Measurements from ENCODE around the gene PUDP. TPM values are rescaled to one million over a fixed set of nuclear protein-coding genes. Genes with fewer than 3 reads are reported as not detected.

PUDP gene
- total RNA-seq, 1 donor from 2014 or later: 17.4 TPM

DNA sequence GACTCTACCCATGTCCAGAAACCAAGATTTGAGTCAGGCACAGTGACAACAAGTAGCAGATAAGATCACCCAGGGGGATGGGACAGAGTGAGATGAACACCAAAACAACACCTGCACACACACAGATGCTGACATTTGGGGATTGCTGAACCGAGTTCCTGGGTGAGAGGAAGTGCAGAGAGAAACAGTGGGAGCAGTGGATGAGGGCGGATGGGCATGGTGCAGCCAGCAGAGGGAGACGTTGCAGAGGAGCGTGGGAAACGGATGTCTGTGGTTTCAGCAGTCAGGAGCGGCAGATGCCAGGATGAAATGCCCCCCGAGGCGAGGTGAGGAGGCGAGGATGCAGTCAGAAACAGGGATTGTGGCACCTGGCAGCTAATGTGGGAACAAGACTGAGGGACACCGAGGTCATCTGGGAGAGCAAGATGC, 79.0 kb downstream of the PUDP start:
- DNase-seq: peak; percentile 64
- peaks cover 5% of the 10 kb centered on the region for H3K36me3 Mint-ChIP-seq (ENCODE audit: low read depth)
- peak overlapping the region; percentile 7 for H3K4me3 Mint-ChIP-seq
- no peaks in the 10 kb centered on the region for H3K9me3 Mint-ChIP-seq
- no peaks in the 10 kb centered on the region for H3K27me3 Mint-ChIP-seq
- intact Hi-C loops (cut with micrococcal nuclease): no loop called here
- H3K27ac Mint-ChIP-seq: peak overlapping the region; percentile 18
- peaks cover 12% of the 10 kb centered on the region for H3K4me1 Mint-ChIP-seq

DNA sequence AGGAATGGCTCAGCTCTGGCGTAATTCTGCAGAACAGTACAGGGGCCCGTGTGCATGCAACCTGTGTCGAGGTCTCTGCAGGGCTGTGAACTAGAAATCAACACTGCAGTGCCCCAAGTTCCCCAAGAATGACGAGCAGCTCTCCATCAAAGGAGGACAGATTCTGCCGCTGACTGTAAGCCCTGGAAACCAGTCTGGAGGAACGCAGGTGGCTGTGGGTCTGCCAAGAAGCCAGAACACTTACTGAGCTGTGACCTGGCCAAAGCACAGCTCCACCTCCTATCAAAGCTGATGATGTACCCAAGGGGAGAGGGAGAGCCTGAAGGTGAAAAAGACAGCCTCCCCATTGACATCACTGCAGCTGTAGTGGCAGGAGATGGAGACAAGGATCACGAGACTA, 80.7 kb downstream of the PUDP start:
- Mint-ChIP-seq H3K36me3 (ENCODE audit: low read depth) (peaks cover 5% of the 10 kb centered on the region), H3K4me3 (no peak overlapping the region), H3K27ac (no peak overlapping the region), H3K9me3 (no peaks in the 10 kb centered on the region), H3K4me1 (peaks cover 14% of the 10 kb centered on the region), H3K27me3 (no peaks in the 10 kb centered on the region)
- intact Hi-C loops (cut with micrococcal nuclease): no loop called here
- DNase-seq: no peak

DNA sequence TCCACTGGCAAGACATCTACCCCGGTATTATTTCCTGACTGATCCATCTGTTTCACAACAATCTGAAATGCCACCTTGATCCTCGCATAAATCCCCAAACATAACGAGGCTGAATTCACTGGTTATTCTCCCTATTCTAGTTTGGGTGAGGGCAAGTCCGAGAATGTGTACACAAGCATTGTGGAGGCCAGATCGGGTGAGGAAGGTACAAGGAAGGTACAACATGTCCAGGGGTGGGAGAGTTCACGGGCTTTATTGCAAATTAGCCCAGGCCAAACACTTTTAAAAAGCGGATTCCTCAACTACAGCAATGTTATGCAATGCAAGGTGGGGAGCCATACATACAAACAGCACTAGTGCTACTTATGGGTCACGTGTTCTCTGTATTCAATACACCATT, 82.5 kb downstream of the PUDP start:
- Mint-ChIP-seq H3K27me3 (no peaks in the 10 kb centered on the region), H3K4me1 (peaks cover 16% of the 10 kb centered on the region), H3K9me3 (no peaks in the 10 kb centered on the region), H3K27ac (no peak overlapping the region), H3K4me3 (no peak overlapping the region), H3K36me3 (ENCODE audit: low read depth) (peaks cover 5% of the 10 kb centered on the region)
- DNase-seq: no peak
- intact Hi-C loops (cut with micrococcal nuclease): no loop called here

DNA sequence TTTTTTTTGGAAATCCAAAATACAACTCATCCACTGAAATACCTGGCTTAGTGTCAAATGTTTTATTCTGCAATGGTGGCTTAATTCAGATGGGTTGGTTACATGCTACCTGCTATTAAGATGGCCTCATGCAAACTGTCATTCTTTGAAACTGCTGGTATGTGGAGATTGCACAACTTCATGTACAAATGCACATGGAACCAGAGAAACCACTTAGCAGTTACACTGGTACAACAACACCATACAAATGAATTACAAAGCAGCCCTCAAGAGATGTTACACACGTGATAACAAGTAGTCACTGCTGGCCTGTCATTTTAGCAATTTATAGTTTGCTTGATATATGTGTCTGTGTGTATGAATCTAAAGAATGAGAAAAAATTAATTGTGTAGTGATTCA, 85.0 kb downstream of the PUDP start:
- no peaks in the 10 kb centered on the region for H3K9me3 Mint-ChIP-seq
- H3K27ac Mint-ChIP-seq: no peak overlapping the region
- H3K4me1 Mint-ChIP-seq: peaks cover 14% of the 10 kb centered on the region
- intact Hi-C loops (cut with micrococcal nuclease): no loop called here
- peaks cover 8% of the 10 kb centered on the region for H3K36me3 Mint-ChIP-seq (ENCODE audit: low read depth)
- H3K27me3 Mint-ChIP-seq: no peaks in the 10 kb centered on the region
- no peak overlapping the region for H3K4me3 Mint-ChIP-seq
- no peak for DNase-seq

DNA sequence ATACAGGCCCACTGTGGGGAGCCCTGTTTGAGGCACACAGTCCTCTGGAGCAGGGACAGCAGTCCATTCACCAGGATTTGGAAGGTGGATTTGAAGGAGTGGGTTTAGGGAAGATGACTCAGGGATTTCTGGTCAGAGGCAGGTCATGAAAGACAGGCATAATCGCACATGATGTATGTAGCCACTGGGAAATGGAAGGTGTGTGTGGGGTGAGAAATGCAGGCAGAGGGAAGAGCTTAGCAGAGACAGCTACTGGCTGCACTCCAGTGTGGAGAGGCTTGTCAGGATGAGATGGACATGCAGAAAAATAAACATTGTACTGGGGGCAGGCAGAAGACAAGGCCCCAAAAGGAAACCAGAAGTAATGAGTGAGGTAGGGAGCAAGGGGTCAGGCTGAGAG, 85.7 kb downstream of the PUDP start:
- intact Hi-C loops (cut with micrococcal nuclease): no loop called here
- H3K9me3 Mint-ChIP-seq: no peaks in the 10 kb centered on the region

DNA sequence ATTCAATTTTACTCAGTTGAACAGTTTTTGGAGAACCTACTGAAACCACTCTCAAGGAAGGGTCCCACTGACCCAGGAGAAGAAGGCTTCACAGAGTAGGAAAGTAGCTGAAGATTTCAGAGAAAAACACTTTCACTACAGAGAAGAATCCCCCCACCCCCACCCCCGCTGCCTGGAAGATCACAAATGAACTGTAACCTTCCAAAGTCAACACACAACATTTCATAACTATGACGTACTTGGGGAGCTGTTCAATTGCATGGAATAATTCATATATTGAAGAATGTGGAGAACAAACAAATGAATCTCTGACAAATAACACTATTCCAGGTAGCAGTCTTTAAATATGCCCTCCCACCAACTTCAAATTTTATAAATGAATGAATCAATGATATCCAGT, 86.5 kb downstream of the PUDP start:
- intact Hi-C loops (cut with micrococcal nuclease): no loop called here

More for the DNA sequence above, 85.7 kb downstream of the PUDP start:
- Mint-ChIP-seq H3K4me3 (no peak overlapping the region), H3K27me3 (no peaks in the 10 kb centered on the region), H3K27ac (no peak overlapping the region), H3K36me3 (ENCODE audit: low read depth) (peaks cover 12% of the 10 kb centered on the region), H3K4me1 (peaks cover 15% of the 10 kb centered on the region)
- no peak for DNase-seq

DNA sequence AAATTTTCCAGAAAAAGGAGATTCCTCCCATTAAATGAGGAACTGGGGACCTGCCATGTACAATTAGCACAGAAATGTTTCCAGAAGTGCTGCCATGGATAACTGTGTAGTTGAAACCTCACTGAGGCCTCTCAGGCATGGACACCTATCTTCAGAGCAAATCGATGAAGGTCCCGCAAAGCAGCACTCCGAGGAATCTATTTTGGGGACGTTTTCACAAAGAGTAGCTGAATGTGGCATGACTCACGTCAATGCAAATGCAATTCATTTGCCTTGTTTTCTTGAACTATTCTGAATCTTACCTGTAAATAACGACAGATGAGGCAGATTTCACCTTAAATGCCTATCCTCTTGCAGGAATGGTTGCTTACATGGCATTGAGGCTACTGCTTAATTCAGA, 87.5 kb downstream of the PUDP start:
- H3K27ac Mint-ChIP-seq: no peak overlapping the region
- intact Hi-C loops (cut with micrococcal nuclease): no loop called here
- no peaks in the 10 kb centered on the region for H3K27me3 Mint-ChIP-seq
- H3K4me1 Mint-ChIP-seq: peaks cover 18% of the 10 kb centered on the region
- no peak overlapping the region for H3K4me3 Mint-ChIP-seq
- DNase-seq: no peak
- no peaks in the 10 kb centered on the region for H3K9me3 Mint-ChIP-seq
- H3K36me3 Mint-ChIP-seq (ENCODE audit: low read depth): peaks cover 21% of the 10 kb centered on the region

More for the DNA sequence above, 86.5 kb downstream of the PUDP start:
- Mint-ChIP-seq H3K9me3 (no peaks in the 10 kb centered on the region), H3K27ac (no peak overlapping the region), H3K4me1 (peaks cover 16% of the 10 kb centered on the region), H3K27me3 (no peaks in the 10 kb centered on the region), H3K36me3 (ENCODE audit: low read depth) (peaks cover 18% of the 10 kb centered on the region), H3K4me3 (no peak overlapping the region)
- no peak for DNase-seq

DNA sequence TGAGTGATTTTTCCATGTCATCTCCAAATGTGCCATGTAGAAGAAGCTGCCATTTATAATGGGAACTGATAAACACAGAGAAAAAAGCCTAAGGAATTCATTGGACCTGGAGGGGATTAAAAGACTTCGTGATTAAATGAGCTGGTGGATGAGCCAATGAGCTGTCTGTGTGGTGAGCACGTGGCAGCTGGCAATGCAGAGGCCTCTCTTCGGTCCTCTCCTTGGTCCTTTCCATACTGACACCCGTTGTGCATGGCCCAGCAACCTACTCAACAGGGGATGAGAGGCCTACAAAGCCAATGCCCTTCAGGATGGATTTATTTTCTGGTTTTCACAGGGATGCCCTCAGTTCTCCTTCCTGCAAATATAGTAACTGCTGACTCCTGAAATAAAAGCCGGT, 88.1 kb downstream of the PUDP start:
- Mint-ChIP-seq H3K27me3 (no peaks in the 10 kb centered on the region), H3K9me3 (no peaks in the 10 kb centered on the region), H3K4me3 (no peak overlapping the region), H3K36me3 (ENCODE audit: low read depth) (peaks cover 21% of the 10 kb centered on the region), H3K4me1 (peaks cover 18% of the 10 kb centered on the region), H3K27ac (no peak overlapping the region)
- intact Hi-C loops (cut with micrococcal nuclease): loop anchor here (1.0 to 2.0 kb wide), 2 partner anchors 24 to 89 kb away; partner anchors contain the start of gene PUDP
- DNase-seq: no peak

DNA sequence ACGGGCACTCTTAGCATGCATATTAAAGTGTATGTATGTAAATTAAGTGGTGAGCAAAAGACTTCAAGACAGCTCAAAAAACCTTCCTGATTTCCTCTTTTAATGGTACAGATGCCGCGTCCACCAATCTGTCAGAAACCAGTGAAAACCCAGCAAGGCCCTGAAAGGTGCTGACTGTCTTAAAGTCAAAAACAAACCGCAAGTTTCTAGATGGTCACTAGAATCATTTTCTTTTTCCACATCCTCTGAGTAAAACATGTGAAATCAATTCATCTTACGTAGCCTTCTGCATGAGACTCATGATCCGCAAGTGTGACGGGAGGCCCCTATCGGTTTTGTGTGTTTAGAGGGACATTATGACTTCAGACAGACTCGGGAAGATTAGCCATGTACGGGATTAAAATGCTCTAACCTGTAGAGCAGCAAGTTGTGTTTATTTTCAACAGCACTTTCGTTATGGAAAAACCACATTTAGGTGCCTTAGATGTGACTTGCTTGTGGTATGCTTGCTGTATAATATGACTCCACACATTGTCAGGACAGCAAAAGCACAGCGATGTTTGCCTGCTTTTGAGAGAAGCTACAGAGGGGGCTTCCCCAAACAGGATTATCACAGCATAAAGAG, 88.6 kb downstream of the PUDP start:
- Mint-ChIP-seq H3K27ac (no peak overlapping the region), H3K4me1 (peaks cover 18% of the 10 kb centered on the region), H3K27me3 (no peaks in the 10 kb centered on the region), H3K36me3 (ENCODE audit: low read depth) (peaks cover 21% of the 10 kb centered on the region), H3K9me3 (no peaks in the 10 kb centered on the region), H3K4me3 (no peak overlapping the region)
- intact Hi-C loops (cut with micrococcal nuclease): loop anchor here (1.0 to 2.0 kb wide), 2 partner anchors 25 to 89 kb away; partner anchors contain the start of gene PUDP
- peak; percentile 62 for DNase-seq

DNA sequence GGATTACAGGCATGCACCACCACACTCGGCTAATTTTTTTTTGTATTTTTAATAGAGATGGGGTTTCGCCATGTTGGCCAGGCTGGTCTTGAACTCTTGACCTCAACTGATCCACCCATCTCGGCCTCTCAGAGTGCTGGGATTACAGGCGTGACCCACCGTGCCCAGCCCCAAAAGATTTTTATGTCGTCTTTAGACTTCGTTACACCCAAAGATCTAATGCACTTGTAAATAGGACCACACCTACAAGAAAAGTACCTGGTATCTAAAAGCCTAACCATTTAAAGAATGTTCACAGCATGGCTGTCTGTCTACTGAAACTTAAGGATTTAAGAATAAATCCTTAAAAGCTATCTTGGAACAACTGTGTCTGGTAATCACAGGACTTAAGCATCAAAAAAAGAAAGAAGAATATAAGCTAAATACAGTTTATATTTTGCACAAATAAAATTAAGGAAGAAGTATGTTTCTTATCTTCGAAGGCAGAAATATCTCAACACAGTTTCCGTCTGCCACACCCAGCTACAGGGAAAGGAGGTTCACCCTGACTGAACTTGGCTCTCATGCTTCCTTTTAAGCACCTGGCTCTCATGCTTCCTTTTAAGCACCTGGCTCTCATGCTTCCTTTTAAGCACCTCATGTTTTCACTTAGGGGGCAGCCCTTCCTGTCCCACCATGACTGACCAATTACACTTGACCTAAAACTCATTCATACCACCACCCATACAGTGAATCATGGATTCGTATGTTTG, 92.4 kb downstream of the PUDP start:
- H3K4me3 Mint-ChIP-seq: no peak overlapping the region
- no peaks in the 10 kb centered on the region for H3K27me3 Mint-ChIP-seq
- H3K9me3 Mint-ChIP-seq: no peaks in the 10 kb centered on the region
- intact Hi-C loops (cut with micrococcal nuclease): no loop called here
- peaks cover 24% of the 10 kb centered on the region for H3K36me3 Mint-ChIP-seq (ENCODE audit: low read depth)
- DNase-seq: no peak
- H3K4me1 Mint-ChIP-seq: peaks cover 14% of the 10 kb centered on the region
- H3K27ac Mint-ChIP-seq: no peak overlapping the region

DNA sequence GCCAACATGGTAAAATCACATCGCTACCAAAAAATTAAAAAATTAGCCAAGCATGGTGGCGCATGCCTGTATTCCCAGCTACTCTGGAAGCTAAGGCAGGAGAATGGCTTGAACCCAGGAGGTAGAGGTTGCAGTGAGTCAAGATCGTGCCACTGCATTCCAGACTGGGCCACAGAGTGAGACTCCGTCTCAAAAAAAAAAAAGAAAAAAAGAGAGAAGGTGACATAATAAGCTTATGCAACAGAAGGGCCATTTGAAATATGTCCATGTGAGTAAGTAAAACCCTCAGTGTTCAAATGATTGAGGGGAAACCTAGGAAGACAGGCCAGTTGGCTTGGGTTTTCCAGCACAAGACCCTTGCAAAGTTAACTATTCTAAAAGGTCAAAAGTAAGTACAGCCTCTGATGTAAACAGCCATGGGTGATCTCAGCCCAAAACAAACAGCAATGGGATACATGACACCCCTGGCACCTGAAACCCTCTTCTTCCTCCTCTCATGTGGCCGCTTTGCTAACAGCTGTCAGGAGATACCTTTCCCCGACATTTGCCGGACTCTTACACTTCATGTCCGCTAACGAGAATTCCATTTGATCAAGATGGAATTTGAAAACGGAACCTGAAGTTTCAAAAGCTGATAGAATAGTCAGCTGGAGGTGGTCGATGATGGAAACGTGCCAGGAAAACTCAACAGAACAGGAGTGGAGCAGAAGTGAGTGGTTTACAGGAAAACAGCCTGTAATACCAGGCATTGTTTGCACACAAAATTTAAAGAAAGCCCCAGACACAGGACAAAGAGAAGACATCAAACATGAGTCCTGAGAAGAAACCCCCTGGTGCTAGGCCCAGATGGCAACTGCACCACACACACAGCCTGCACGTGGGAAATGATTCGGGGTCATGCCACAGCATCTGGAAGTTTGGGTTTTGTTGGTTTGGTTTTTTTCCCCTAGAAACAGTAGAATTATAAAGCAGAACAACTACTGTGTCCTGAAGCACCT, 93.4 kb downstream of the PUDP start:
- Mint-ChIP-seq H3K9me3 (no peaks in the 10 kb centered on the region), H3K4me3 (no peak overlapping the region), H3K36me3 (ENCODE audit: low read depth) (peaks cover 28% of the 10 kb centered on the region), H3K27ac (no peak overlapping the region), H3K4me1 (peaks cover 8% of the 10 kb centered on the region), H3K27me3 (no peaks in the 10 kb centered on the region)
- DNase-seq: no peak
- intact Hi-C loops (cut with micrococcal nuclease): no loop called here

DNA sequence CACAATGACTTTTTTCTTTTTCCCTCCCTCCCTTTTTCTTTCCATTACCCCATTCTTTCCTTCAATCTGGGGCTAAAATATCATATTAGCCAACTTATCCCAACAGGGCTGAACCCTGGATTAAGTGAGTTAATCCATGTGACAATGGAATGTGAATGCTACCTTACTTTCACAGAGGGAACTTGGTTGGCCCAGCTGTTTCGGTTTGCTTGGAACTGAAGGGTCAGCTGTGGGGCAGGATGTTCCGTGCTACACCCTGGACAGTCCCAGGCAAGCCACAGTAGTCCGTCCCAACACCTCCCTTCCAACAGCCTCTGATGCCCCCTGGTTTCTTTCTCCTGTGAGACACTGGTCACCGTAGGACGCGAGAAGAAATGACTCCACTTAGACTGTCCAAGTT, 95.4 kb downstream of the PUDP start:
- DNase-seq: no peak
- no peak overlapping the region for H3K4me3 Mint-ChIP-seq
- H3K36me3 Mint-ChIP-seq (ENCODE audit: low read depth): peaks cover 27% of the 10 kb centered on the region
- intact Hi-C loops (cut with micrococcal nuclease): no loop called here
- peaks cover 4% of the 10 kb centered on the region for H3K4me1 Mint-ChIP-seq
- H3K27me3 Mint-ChIP-seq: no peaks in the 10 kb centered on the region
- H3K27ac Mint-ChIP-seq: no peak overlapping the region
- no peaks in the 10 kb centered on the region for H3K9me3 Mint-ChIP-seq

DNA sequence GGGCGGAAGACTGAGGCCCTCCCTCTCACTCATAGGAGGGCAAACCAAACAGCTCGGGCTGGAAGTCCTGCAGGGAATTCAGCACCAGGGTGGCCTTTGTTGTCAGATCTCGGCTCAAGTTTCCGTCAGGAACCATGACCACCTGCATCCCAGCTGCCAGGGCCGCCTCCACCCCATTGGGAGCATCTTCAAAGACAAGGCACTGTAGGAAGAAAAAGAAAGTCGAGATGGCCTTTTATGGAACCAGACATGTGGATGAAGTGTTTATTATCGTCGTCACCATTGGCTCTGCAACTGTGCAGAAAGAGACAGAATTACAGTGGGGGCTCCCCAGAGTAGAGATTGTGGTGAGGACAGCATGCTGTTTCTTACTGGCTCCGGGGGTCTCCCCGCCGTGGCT, 97.7 kb downstream of the PUDP start:
- DNase-seq: no peak
- Mint-ChIP-seq H3K9me3 (no peaks in the 10 kb centered on the region), H3K4me3 (no peak overlapping the region), H3K27ac (no peak overlapping the region), H3K4me1 (no peaks in the 10 kb centered on the region), H3K27me3 (no peaks in the 10 kb centered on the region), H3K36me3 (ENCODE audit: low read depth) (peaks cover 15% of the 10 kb centered on the region)
- intact Hi-C loops (cut with micrococcal nuclease): no loop called here

DNA sequence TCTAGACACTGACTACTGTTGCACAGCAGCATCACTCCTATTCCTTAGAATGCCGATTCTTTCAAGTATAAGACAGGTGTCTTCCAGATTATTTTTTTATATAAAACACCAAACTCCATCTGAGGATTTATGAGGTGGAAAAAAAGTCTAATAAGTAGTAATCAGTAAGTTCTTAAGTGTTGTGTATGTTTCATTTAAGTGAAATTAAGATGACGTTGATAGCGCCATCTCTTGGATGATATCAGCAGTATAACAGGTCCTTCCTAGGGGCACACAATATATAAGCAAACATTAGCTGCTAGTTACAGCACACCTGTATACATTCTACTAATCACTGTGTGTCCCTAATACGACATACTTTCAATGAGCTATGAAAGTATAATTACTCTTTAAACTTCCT, 100.0 kb downstream of the PUDP start:
- H3K36me3 Mint-ChIP-seq (ENCODE audit: low read depth): peaks cover 16% of the 10 kb centered on the region
- H3K4me3 Mint-ChIP-seq: no peak overlapping the region
- no peaks in the 10 kb centered on the region for H3K9me3 Mint-ChIP-seq
- intact Hi-C loops (cut with micrococcal nuclease): no loop called here
- no peak for DNase-seq
- no peaks in the 10 kb centered on the region for H3K27me3 Mint-ChIP-seq
- no peak overlapping the region for H3K27ac Mint-ChIP-seq
- H3K4me1 Mint-ChIP-seq: no peaks in the 10 kb centered on the region

All from activated CD4-positive, alpha-beta T cell treated with anti-CD3 and anti-CD28 coated beads, Interleukin-2, amount 10 ng/mL, durations not matched to agents 24 days and 14 days (primary cell).